ENCODE measurements around the gene IL17F. TPM values are rescaled to one million over a fixed set of nuclear protein-coding genes. Genes with fewer than 3 reads are reported as not detected.
"Not testable (repeated sequence)": the region's sequence is repeated elsewhere in the genome, so short reads cannot be mapped to it uniquely, and the experiment has no call there.

IL17F gene
- polyA plus RNA-seq, 3 donors: not detected

- H3K4me3 Mint-ChIP-seq: no peak overlapping the region
- intact Hi-C loops (cut with micrococcal nuclease): no loop called here
- peaks cover 0 to 1% (median 0%) of the 10 kb centered on the region in 3 donors for H3K27me3 Mint-ChIP-seq (ENCODE audit: low read depth in 3 of 3)
These were observed 43.3 kb downstream of the IL17F start for GRCh38 chr6:52201046-52201445.

DNA sequence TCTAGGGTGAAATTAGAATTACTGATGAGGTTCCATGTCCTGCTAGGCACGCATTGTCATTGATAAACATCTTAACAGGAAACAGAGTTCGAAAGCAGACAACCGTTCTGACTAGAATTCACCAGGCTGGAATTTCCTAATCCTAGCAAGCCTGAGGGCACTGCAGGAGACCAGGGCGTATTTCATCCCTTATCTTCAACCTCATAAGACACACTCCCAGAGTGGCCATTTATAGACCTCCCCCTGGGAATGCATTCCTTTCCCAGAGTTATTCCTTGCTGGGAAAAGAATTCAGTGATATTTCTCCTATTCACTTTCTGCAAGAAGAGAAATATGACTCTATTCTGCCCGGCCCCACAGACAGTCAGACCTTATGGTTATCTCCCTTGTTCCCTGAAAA, 44.2 kb downstream of the IL17F start:
- H3K4me2 ChIP-seq (replicated peaks; ENCODE audit: extremely low read depth, low read length, poor library complexity, severe bottlenecking); intact Hi-C loops (cut with micrococcal nuclease); H3K4me3 Mint-ChIP-seq; H3K4me1 ChIP-seq (ENCODE audit: control insufficient read depth in 1 of 2, insufficient read depth in 2 of 2, low read length in 2 of 2); H3K27me3 Mint-ChIP-seq (ENCODE audit: low read depth in 3 of 3); H3K4me3 ChIP-seq (replicated peaks in 1 of 3; ENCODE audit: low read depth in 2 of 3, low read length in 3 of 3); H3K27ac Mint-ChIP-seq; H3K36me3 ChIP-seq (replicated peaks in 1 of 2; ENCODE audit: control insufficient read depth in 1 of 2, insufficient read depth in 2 of 2, low read length in 2 of 2); H2AFZ ChIP-seq (ENCODE audit: insufficient read depth, low read depth, low read length, poor library complexity, severe bottlenecking); H3K4me1 Mint-ChIP-seq; H3K36me3 Mint-ChIP-seq; H3K9ac ChIP-seq (ENCODE audit: insufficient read depth, low read length, poor library complexity, severe bottlenecking); H3K27me3 ChIP-seq (ENCODE audit: control insufficient read depth in 2 of 2, insufficient read depth in 2 of 2, low read length in 2 of 2); DNase-seq; H4K20me1 ChIP-seq (ENCODE audit: insufficient read depth, low read length); H3K79me2 ChIP-seq (ENCODE audit: insufficient read depth, low read length); H3K27ac ChIP-seq (ENCODE audit: low read depth in 1 of 2, low read length in 2 of 2): not testable (repeated sequence)
- H3K9me3 ChIP-seq (replicated peaks in 1 of 2; ENCODE audit: control insufficient read depth in 1 of 2, insufficient read depth in 1 of 2, low read length in 2 of 2): peaks cover 13 to 24% of the 10 kb centered on the region in 2 donors
- H3K9me3 Mint-ChIP-seq: peaks cover 16 to 31% (median 27%) of the 10 kb centered on the region in 7 donors
- 42% methylated on average over 3 of the region's 5 CpGs for WGBS (ENCODE audit: insufficient coverage)

More at GRCh38 chr6:52201046-52201445, 43.3 kb downstream of the IL17F start:
- TF ChIP-seq, protein P1, sequence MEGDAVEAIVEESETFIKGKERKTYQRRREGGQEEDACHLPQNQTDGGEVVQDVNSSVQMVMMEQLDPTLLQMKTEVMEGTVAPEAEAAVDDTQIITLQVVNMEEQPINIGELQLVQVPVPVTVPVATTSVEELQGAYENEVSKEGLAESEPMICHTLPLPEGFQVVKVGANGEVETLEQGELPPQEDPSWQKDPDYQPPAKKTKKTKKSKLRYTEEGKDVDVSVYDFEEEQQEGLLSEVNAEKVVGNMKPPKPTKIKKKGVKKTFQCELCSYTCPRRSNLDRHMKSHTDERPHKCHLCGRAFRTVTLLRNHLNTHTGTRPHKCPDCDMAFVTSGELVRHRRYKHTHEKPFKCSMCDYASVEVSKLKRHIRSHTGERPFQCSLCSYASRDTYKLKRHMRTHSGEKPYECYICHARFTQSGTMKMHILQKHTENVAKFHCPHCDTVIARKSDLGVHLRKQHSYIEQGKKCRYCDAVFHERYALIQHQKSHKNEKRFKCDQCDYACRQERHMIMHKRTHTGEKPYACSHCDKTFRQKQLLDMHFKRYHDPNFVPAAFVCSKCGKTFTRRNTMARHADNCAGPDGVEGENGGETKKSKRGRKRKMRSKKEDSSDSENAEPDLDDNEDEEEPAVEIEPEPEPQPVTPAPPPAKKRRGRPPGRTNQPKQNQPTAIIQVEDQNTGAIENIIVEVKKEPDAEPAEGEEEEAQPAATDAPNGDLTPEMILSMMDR (IDR thresholded peaks at IDR 0.05): no peak
- no peaks in the 10 kb centered on the region for H3K79me2 ChIP-seq (ENCODE audit: insufficient read depth, low read length)
- no peak overlapping the region for H3K9ac ChIP-seq (ENCODE audit: insufficient read depth, low read length, poor library complexity, severe bottlenecking)
- no peaks in the 10 kb centered on the region for H4K20me1 ChIP-seq (ENCODE audit: insufficient read depth, low read length)
- H3K4me3 ChIP-seq (replicated peaks in 1 of 3; ENCODE audit: low read depth in 2 of 3, low read length in 3 of 3): no peak overlapping the region
- no peaks in the 10 kb centered on the region for H3K4me1 ChIP-seq (ENCODE audit: control insufficient read depth in 1 of 2, insufficient read depth in 2 of 2, low read length in 2 of 2)
- DNase-seq: no peak
- H2AFZ ChIP-seq (ENCODE audit: insufficient read depth, low read depth, low read length, poor library complexity, severe bottlenecking): no peak overlapping the region
- no peaks in the 10 kb centered on the region for H3K4me1 Mint-ChIP-seq
- H3K27me3 ChIP-seq (ENCODE audit: control insufficient read depth in 2 of 2, insufficient read depth in 2 of 2, low read length in 2 of 2): no peaks in the 10 kb centered on the region
- H3K9me3 ChIP-seq (replicated peaks in 1 of 2; ENCODE audit: control insufficient read depth in 1 of 2, insufficient read depth in 1 of 2, low read length in 2 of 2): peaks cover 13 to 24% of the 10 kb centered on the region in 2 donors
- no peak overlapping the region for H3K4me2 ChIP-seq (replicated peaks; ENCODE audit: extremely low read depth, low read length, poor library complexity, severe bottlenecking)
- H3K27ac Mint-ChIP-seq: no peak overlapping the region
- no CpG with 5 or more reads among the region's 1 CpG for WGBS (ENCODE audit: insufficient coverage)
- no peaks in the 10 kb centered on the region for H3K36me3 Mint-ChIP-seq
- H3K27ac ChIP-seq (ENCODE audit: low read depth in 1 of 2, low read length in 2 of 2): no peak overlapping the region
- peaks cover 16 to 31% (median 24%) of the 10 kb centered on the region in 7 donors for H3K9me3 Mint-ChIP-seq
- H3K36me3 ChIP-seq (replicated peaks in 1 of 2; ENCODE audit: control insufficient read depth in 1 of 2, insufficient read depth in 2 of 2, low read length in 2 of 2): no peaks in the 10 kb centered on the region
